Right hindlimb (tissue), 1 donor: ENCODE measurements around the gene CALHM3.

Experiments
- DNase-seq: peaks from one replicate; pipeline ENCODE4 v3.0.0-alpha.2; 2018

The CALHM3 gene

DNA sequence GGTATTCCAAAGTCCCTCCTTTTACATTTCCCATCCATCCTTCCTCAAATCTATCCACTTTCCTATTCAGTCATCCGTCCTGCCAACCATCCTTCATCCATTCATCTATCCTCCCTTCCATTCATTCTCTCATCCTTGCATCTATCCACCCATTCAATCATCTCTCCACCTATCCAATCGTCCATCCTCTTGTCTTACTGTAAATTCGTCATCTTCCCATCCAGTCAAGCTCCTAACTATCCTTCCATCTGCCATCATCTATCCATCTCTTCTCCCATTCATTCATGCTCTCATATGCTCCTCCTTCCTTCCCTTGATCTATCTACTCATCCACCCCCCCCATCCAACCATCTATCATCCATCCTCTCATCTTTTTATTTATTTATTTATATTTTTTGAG, 5.0 kb downstream of the CALHM3 start:
- DNase-seq: no peak

- DNase-seq: no peak
Observed at GRCh38 chr10:103473261-103473671, 5.8 kb downstream of the CALHM3 start.

- no peak for DNase-seq
Observed at GRCh38 chr10:103472005-103472404, 7.0 kb downstream of the CALHM3 start.

DNA sequence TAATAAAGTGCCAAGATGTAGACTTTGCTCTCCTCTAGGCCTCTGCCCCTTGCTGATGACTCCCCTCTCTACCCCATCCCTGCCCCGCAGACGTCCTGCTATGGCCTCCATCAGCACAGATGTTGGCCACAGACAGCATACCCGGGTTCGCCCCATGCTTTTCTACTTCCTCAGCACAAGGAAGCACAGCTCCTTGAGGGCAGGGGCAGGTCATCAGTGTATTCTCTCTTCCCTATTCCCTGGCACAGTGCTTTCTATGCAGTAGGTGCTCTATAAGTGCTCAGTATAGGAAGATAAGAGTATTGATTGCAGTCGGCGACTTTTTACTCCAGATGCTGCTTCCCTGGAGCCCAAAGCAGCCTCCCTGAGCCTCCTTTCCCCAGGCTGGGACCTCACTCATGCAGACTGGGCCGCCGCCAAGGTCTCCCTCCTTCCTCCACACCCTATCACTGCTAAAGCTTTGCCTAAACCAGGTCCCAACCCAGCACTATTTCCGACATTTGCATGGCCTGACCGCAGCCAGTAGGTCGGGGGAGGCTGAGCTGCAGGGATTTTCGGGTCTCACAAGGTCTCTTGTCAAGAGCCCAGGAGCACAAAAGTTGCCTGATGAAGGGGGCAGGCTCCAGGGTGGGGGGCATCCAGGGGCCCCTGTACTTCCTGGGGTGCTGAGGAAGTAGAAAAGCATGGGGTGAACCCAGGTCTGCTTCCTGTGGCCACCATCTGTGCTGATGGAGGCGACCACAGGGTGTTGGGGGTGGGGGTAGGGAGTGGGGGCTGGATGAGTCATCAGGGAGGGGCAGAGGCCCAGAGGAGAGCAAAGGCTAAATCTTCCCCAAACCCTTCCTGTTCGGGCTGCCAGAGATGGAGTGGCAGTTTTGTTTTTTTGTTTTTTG, 8.0 kb downstream of the CALHM3 start:
- DNase-seq: no peak

DNA sequence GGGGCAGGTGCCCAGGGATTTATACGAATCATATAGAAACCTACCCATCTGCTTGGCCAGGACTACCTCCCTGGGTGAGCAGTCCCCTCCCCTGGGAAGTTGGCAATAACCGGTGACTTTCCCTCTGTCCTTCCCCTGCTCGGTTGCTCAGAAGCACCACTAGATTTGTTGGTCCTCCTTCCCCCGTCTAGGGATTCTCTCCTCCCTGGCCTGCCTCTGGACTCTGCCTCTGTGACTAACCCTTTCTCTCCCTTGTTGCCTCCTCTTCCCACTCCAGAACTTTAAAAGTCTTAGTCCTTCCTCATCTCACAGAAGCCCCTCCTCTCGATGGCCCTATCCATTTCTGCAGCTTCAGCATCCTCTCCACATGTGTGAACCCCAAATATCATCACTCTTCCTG, 9.8 kb downstream of the CALHM3 start:
- no peak for DNase-seq

DNA sequence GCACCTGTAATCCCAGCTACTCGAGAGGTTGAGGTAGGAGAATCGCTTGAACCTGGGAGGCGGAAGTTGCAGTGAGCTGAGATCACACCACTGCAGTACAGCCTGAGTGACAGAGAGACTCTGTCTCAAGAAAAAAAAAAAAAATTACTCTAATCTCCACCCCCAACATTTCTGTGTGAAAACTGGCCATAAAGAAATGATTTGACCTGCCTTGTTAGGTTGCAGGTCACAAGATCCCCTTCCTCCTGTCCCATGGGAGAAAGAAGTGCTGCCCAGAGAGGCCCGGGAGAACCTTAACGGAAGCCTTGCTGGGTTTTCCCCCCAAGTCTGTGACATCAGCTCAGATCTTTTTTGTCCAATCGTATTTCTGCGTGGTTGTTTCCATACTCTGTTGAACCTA, 11.6 kb downstream of the CALHM3 start:
- no peak for DNase-seq

GRCh38 chr10:103466734-103467133, 12.3 kb downstream of the CALHM3 start:
- DNase-seq: no peak

- no peak for DNase-seq
Observed at GRCh38 chr10:103465411-103466179, 13.4 kb downstream of the CALHM3 start.

GRCh38 chr10:103463499-103463898, 15.5 kb downstream of the CALHM3 start:
- DNase-seq: no peak

DNA sequence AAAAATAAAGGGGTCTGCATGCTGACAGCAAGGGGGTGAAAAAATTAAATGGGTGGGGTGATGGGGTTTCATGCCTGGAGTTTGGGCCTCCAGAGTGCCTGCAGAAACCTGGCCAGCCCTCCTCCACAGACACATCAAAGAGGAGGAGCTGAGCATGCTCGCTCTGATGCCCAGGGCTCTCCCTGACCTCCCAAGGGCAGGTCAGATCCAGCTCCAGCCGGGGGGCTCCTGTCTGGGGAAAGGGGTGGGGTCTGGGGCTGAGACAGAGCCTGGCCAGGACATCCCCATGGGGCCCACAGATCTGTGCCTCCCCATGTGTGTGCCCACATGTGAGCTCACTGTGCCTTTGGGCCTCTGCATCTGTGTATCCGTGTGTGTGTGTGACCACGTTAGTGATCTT, 19.4 kb downstream of the CALHM3 start:
- no peak for DNase-seq

- DNase-seq: no peak
Observed at GRCh38 chr10:103458720-103459119, 20.3 kb downstream of the CALHM3 start, which contains the start of gene CALHM1. Gene CALHM1, minus strand, starts transcription at chr10:103458900. Its CDS starts 149 bp downstream, at chr10:103458751.

GRCh38 chr10:103457896-103458583, 21.0 kb downstream of the CALHM3 start:
- no peak for DNase-seq

- DNase-seq: no peak
Observed at GRCh38 chr10:103457176-103457712, 21.8 kb downstream of the CALHM3 start.

DNA sequence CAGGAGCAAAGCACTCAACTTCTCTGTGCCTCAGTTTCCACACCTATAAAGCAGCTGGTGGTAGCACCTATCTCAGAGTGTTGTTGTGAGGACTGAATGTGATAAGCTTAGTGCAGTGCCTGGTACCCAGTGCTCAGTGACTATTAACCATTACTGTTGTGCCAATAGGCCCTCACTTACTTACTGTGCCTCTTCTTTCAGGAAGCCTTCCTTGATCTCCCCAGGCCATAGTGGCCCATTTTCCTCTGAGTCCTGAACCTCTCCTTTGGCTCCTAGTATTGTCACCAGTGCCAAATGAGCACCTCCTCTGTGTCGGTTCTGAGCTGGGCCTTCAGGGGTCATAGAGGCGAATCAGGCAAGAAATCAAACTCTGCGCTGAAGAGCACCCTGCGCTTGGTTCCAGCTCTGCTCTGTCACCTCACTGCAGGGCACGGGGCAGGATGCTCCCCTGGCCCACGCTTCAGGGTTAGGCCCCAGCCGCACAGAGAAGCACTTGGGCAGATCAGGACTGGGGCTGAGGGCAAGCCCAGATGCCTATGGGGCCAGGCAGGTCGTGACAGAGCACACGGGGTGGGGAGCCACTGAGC, 22.9 kb downstream of the CALHM3 start:
- no peak for DNase-seq

GRCh38 chr10:103455235-103455634, 23.8 kb downstream of the CALHM3 start:
- no peak for DNase-seq

GRCh38 chr10:103454026-103454425, 25.0 kb downstream of the CALHM3 start:
- no peak for DNase-seq

GRCh38 chr10:103452506-103453230, 26.4 kb downstream of the CALHM3 start:
- no peak for DNase-seq

GRCh38 chr10:103451831-103452505, 27.1 kb downstream of the CALHM3 start, which contains the start of gene CALHM2:
Gene CALHM2, minus strand, starts transcription at chr10:103452370. Its CDS starts 2,429 bp downstream, at chr10:103449941.
- DNase-seq: peak; percentile 89

GRCh38 chr10:103451091-103451813, 27.8 kb downstream of the CALHM3 start:
- DNase-seq: peak; percentile 49

DNA sequence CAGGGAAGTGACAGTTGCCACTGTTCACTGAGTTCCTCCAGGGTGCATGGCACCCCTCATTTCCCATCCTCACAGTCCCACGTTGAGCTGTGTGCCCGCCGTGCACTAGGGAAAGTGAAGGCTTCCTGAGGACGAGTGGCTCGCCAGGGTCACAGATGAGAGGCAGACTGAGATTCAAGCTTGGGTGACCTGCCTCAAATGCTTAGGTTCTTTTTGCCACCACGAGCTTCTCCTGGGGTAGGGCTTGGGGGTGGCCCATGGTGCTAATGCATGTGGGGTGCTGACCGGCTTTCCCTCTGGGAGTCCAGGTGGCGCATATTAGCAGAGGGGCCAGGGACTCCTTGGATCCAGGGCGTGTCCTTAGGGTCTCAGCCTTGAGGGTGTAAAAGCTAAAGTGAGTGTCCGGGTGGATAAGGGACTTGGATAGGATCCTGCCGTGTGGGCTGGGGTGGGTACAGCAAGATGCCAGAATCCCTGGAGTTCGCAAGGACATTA, 28.8 kb downstream of the CALHM3 start:
- no peak for DNase-seq
